Activated T-helper 1 cell treated with anti-CD3 and anti-CD28 coated beads, Interleukin-2, amount 50 U/mL, for 16 hours (primary cell): ENCODE results near the gene SCARB1.

Experiments
- DNase-seq, 2 donors: peaks; one replicate each; pipeline ENCODE4 v3.0.0-alpha.2; 2020; ENCODE audit warnings: low read depth in 1 of 2, low spot score in 1 of 2

SCARB1 gene

GRCh38 chr12:124732275-124733075 lies 131.2 kb downstream of the SCARB1 start:
- DNase-seq: no peak

GRCh38 chr12:124731869-124732268 lies 131.8 kb downstream of the SCARB1 start:
- DNase-seq: no peak

GRCh38 chr12:124730455-124730932 lies 133.2 kb downstream of the SCARB1 start:
- no peak for DNase-seq

- no peak for DNase-seq
Observed at GRCh38 chr12:124727922-124728321, 135.7 kb downstream of the SCARB1 start.

- no peak for DNase-seq
Observed at GRCh38 chr12:124727264-124727800, 136.3 kb downstream of the SCARB1 start.
